Mesendoderm (in vitro differentiated cells): ENCODE data around the gene PPP3R2.
"Not testable (repeated sequence)": the region's sequence is repeated elsewhere in the genome, so short reads cannot be mapped to it uniquely, and the experiment has no call there.

Experiments used
- DNase-seq: peaks from one replicate; pipeline ENCODE4 v3.0.0; 2013
- H2AK5ac ChIP-seq: 2 replicates; pipeline ENCODE4 v1.6.1; 2013; ENCODE audit warnings: low read length, inconsistent platforms
- H2BK120ac ChIP-seq: 2 replicates; pipeline ENCODE4 v1.6.1; 2013; ENCODE audit warnings: low read depth, mild to moderate bottlenecking, low read length, moderate library complexity, mixed read lengths
- H2BK15ac ChIP-seq: replicated peaks from 2 replicates; pipeline ENCODE4 v1.6.1; 2013; ENCODE audit warnings: low read depth, mild to moderate bottlenecking, moderate library complexity
- H2BK5ac ChIP-seq: 2 replicates; pipeline ENCODE4 v1.6.1; 2013; ENCODE audit warnings: low read length, inconsistent platforms
- H3K18ac ChIP-seq: 2 replicates; pipeline ENCODE4 v1.6.1; 2013; ENCODE audit warnings: mild to moderate bottlenecking, low read length, mixed read lengths
- H3K23ac ChIP-seq: one replicate; pipeline ENCODE4 v1.6.1; 2013; ENCODE audit warnings: low read length
- H3K27ac ChIP-seq: 2 replicates; pipeline ENCODE4 v1.5.1; 2013; ENCODE audit warnings: low read depth, mild to moderate bottlenecking, inconsistent platforms, low read length, moderate library complexity
- H3K27me3 ChIP-seq: 2 replicates; pipeline ENCODE4 v1.6.1; 2013; ENCODE audit warnings: low read length, control low read depth, mild to moderate bottlenecking, inconsistent platforms; ENCODE audit not compliant: insufficient read depth, poor library complexity
- H3K36me3 ChIP-seq: 2 replicates; pipeline ENCODE4 v1.6.1; 2013; ENCODE audit warnings: low read length, inconsistent platforms; ENCODE audit not compliant: control insufficient read depth, insufficient read depth
- H3K4ac ChIP-seq: one replicate; pipeline ENCODE4 v1.6.1; 2013; ENCODE audit warnings: low read depth, mild to moderate bottlenecking, low read length, moderate library complexity
- H3K4me1 ChIP-seq: 2 replicates; pipeline ENCODE4 v1.6.1; 2013; ENCODE audit warnings: low read depth, low read length, inconsistent platforms; ENCODE audit not compliant: control insufficient read depth
- H3K4me2 ChIP-seq: 2 replicates; pipeline ENCODE4 v1.6.1; 2013; ENCODE audit warnings: low read length
- H3K4me3 ChIP-seq: 2 replicates; pipeline ENCODE4 v1.5.1; 2013; ENCODE audit warnings: mild to moderate bottlenecking, low read length
- H3K56ac ChIP-seq: one replicate; pipeline ENCODE4 v1.6.1; 2013; ENCODE audit warnings: low read length
- H3K79me1 ChIP-seq: 2 replicates; pipeline ENCODE4 v1.6.1; 2013; ENCODE audit warnings: low read length, inconsistent platforms
- H3K79me2 ChIP-seq: 2 replicates; pipeline ENCODE4 v1.6.1; 2013; ENCODE audit warnings: mild to moderate bottlenecking, low read length; ENCODE audit not compliant: control insufficient read depth, insufficient read depth
- H3K9ac ChIP-seq: 2 replicates; pipeline ENCODE4 v1.6.1; 2013; ENCODE audit warnings: low read length, inconsistent platforms
- H4K5ac ChIP-seq: one replicate; pipeline ENCODE4 v1.6.1; 2013; ENCODE audit warnings: low read length
- H4K8ac ChIP-seq: one replicate; pipeline ENCODE4 v1.6.1; 2013; ENCODE audit warnings: low read depth, mild to moderate bottlenecking, control low read depth, low read length, moderate library complexity
- WGBS: extraction: QIAGEN DNeasy Blood & Tissue Kit; methylation state at CpG from one replicate; pipeline ENCODE4 v1.1.7; 2013; ENCODE audit warnings: low lambda C conversion rate, missing lambda C conversion rate; ENCODE audit not compliant: insufficient coverage; ENCODE audit errors: extremely low coverage; 5-methylcytosine and 5-hydroxymethylcytosine counted together

Gene PPP3R2

GRCh38 chr9:101566904-101567724 lies 27.7 kb downstream of the PPP3R2 start:
- H3K4me1 ChIP-seq: peaks cover 11% of the 10 kb centered on the region
- no peak overlapping the region for H3K18ac ChIP-seq
- H3K9ac ChIP-seq: no peak overlapping the region
- H3K27me3 ChIP-seq: no peaks in the 10 kb centered on the region
- no peak overlapping the region for H2AK5ac ChIP-seq
- peak; percentile 59 for DNase-seq
- H3K4me2 ChIP-seq: no peak overlapping the region
- H3K79me2 ChIP-seq: no peaks in the 10 kb centered on the region
- H3K36me3 ChIP-seq: peaks cover under 1% of the 10 kb centered on the region
- no peak overlapping the region for H3K4me3 ChIP-seq
- H2BK120ac ChIP-seq: no peak overlapping the region
- H3K79me1 ChIP-seq: no peaks in the 10 kb centered on the region
- no peak overlapping the region for H3K23ac ChIP-seq
- WGBS: no CpG with 5 or more reads among the region's 5 CpGs
- no peak overlapping the region for H4K5ac ChIP-seq
- H2BK15ac ChIP-seq: no peak overlapping the region
- H2BK5ac ChIP-seq: no peak overlapping the region
- H4K8ac ChIP-seq: no peak overlapping the region
- no peak overlapping the region for H3K27ac ChIP-seq
- no peak overlapping the region for H3K4ac ChIP-seq
- no peak overlapping the region for H3K56ac ChIP-seq

GRCh38 chr9:101564252-101564651 lies 30.5 kb downstream of the PPP3R2 start:
- H2BK15ac ChIP-seq: no peak overlapping the region
- peaks cover 5% of the 10 kb centered on the region for H3K36me3 ChIP-seq
- DNase-seq: no peak
- no peaks in the 10 kb centered on the region for H3K79me2 ChIP-seq
- H3K18ac ChIP-seq: no peak overlapping the region
- no peak overlapping the region for H2BK120ac ChIP-seq
- no peak overlapping the region for H3K4ac ChIP-seq
- H2AK5ac ChIP-seq: no peak overlapping the region
- H4K8ac ChIP-seq: no peak overlapping the region
- no peaks in the 10 kb centered on the region for H3K4me1 ChIP-seq
- no peak overlapping the region for H3K4me3 ChIP-seq
- no peak overlapping the region for H2BK5ac ChIP-seq
- no peak overlapping the region for H3K4me2 ChIP-seq
- H3K9ac ChIP-seq: no peak overlapping the region
- no peak overlapping the region for H3K27ac ChIP-seq
- no peak overlapping the region for H4K5ac ChIP-seq
- H3K56ac ChIP-seq: no peak overlapping the region
- H3K79me1 ChIP-seq: no peaks in the 10 kb centered on the region
- no peaks in the 10 kb centered on the region for H3K27me3 ChIP-seq
- no peak overlapping the region for H3K23ac ChIP-seq

GRCh38 chr9:101562966-101563365 lies 31.8 kb downstream of the PPP3R2 start:
- Histone ChIP-seq H2AK5ac (no peak overlapping the region), H3K27me3 (no peaks in the 10 kb centered on the region), H3K79me1 (no peaks in the 10 kb centered on the region), H3K4me3 (no peak overlapping the region), H3K79me2 (no peaks in the 10 kb centered on the region), H3K4me1 (no peaks in the 10 kb centered on the region), H3K56ac (no peak overlapping the region), H3K4me2 (no peak overlapping the region), H3K18ac (no peak overlapping the region), H4K5ac (no peak overlapping the region), H4K8ac (no peak overlapping the region), H3K23ac (no peak overlapping the region), H2BK120ac (no peak overlapping the region), H2BK5ac (no peak overlapping the region), H3K36me3 (peaks cover 5% of the 10 kb centered on the region), H2BK15ac (no peak overlapping the region), H3K9ac (no peak overlapping the region), H3K27ac (no peak overlapping the region), H3K4ac (no peak overlapping the region)
- no peak for DNase-seq
- WGBS: no CpG with 5 or more reads among the region's 1 CpG

GRCh38 chr9:101561740-101562139 lies 33.0 kb downstream of the PPP3R2 start:
- Histone ChIP-seq H3K36me3 (peaks cover 5% of the 10 kb centered on the region), H3K79me1 (no peaks in the 10 kb centered on the region), H3K18ac (no peak overlapping the region), H3K23ac (no peak overlapping the region), H2AK5ac (no peak overlapping the region), H3K56ac (no peak overlapping the region), H3K4me1 (no peaks in the 10 kb centered on the region), H3K27ac (no peak overlapping the region), H2BK5ac (no peak overlapping the region), H3K4ac (no peak overlapping the region), H3K27me3 (no peaks in the 10 kb centered on the region), H3K9ac (no peak overlapping the region), H2BK15ac (no peak overlapping the region), H3K4me3 (no peak overlapping the region), H4K8ac (no peak overlapping the region), H3K4me2 (no peak overlapping the region), H4K5ac (no peak overlapping the region), H2BK120ac (no peak overlapping the region), H3K79me2 (no peaks in the 10 kb centered on the region)
- no CpG with 5 or more reads among the region's 1 CpG for WGBS
- no peak for DNase-seq

DNA sequence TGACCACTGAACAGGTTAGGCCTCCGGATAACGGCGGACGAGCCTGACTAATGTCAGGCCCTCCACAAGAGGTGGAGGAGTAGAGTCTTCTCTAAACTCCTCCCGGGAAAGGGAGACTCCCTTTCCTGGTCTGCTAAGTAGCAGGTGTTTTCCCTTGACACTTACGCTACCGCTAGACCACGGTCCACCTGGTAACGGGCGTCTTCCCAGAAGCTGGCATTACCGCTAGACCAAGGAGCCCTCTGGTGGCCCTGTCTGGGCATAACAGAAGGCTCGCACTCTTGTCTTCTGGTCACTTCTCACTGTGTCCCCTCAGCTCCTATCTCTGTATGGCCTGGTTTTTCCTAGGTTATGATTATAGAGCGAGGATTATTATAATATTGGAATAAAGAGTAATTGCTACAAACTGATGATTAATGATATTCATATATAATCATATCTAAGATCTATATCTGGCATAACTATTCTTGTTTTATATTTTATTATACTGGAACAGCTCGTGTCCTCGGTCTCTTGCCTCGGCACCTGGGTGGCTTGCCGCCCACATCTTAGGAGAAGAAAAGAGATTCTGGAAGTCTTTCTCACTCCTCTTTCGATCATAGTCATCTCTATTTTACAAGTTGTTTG lies 45.2 kb downstream of the PPP3R2 start:
- not testable (repeated sequence) for H3K79me2 ChIP-seq, H3K79me1 ChIP-seq, H3K4me3 ChIP-seq, H3K27me3 ChIP-seq, H4K8ac ChIP-seq, H2BK120ac ChIP-seq, H2AK5ac ChIP-seq, H3K56ac ChIP-seq, H2BK15ac ChIP-seq, H3K27ac ChIP-seq, H3K4me2 ChIP-seq, H3K4ac ChIP-seq, H2BK5ac ChIP-seq, H3K9ac ChIP-seq, H3K36me3 ChIP-seq, H3K4me1 ChIP-seq, H4K5ac ChIP-seq, H3K18ac ChIP-seq, H3K23ac ChIP-seq
- WGBS: no CpG with 5 or more reads among the region's 18 CpGs
- peak; percentile 46 for DNase-seq
